ENCODE results near the gene BCL7C. TPM values are rescaled to one million over a fixed set of nuclear protein-coding genes. Genes with fewer than 3 reads are reported as not detected.
A peak's percentile ranks its signal among the peaks of the same experiment; 100 is the strongest.

The BCL7C gene
- total RNA-seq, 1 donor from 2014 or later, result 34.2 TPM

DNA sequence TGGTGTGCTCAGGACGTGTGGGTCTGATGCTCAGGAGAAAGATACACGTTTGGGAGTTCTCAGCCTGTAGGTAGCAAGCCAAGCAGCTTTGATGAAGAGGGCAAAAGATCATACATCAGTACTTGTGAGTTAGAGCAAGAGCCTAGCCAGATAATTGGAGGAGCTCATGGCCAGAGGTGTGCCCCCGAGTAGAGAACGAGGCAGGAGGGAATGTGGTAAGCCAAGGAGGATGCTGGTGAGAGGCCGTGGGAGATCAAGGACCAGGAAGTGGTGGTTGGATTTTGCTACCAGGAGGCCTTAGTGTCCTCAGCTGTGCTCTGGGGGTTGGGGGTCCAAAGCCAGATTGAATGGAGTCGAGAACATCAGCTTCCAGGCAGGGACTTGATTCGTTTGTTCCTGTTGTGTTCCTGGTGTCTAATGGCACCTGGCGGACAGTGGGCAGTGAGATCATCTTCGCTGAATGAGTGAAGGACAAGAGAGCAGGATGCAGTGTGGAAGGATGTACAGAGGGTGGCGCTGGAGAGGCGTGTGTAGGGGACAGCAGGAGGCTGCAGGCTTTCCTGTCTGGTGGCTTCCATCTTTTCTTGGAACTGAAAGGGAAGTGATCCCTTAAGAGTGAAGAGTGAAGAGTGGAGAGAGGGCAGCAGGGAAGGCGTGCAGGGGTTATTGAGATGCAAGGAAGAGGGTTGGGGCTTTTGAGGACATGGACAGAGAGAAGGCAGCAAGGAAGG, 41.1 kb upstream of the BCL7C start:
- Mint-ChIP-seq H3K9me3 (ENCODE audit: low read depth) (no peaks in the 10 kb centered on the region), H3K27me3 (no peaks in the 10 kb centered on the region), H3K36me3 (ENCODE audit: insufficient read depth) (peaks cover 16% of the 10 kb centered on the region), H3K4me3 (ENCODE audit: low read depth) (no peak overlapping the region), H3K4me1 (ENCODE audit: low read depth) (no peaks in the 10 kb centered on the region), H3K27ac (peak overlapping the region; percentile 46)
- TF ChIP-seq, protein P1, sequence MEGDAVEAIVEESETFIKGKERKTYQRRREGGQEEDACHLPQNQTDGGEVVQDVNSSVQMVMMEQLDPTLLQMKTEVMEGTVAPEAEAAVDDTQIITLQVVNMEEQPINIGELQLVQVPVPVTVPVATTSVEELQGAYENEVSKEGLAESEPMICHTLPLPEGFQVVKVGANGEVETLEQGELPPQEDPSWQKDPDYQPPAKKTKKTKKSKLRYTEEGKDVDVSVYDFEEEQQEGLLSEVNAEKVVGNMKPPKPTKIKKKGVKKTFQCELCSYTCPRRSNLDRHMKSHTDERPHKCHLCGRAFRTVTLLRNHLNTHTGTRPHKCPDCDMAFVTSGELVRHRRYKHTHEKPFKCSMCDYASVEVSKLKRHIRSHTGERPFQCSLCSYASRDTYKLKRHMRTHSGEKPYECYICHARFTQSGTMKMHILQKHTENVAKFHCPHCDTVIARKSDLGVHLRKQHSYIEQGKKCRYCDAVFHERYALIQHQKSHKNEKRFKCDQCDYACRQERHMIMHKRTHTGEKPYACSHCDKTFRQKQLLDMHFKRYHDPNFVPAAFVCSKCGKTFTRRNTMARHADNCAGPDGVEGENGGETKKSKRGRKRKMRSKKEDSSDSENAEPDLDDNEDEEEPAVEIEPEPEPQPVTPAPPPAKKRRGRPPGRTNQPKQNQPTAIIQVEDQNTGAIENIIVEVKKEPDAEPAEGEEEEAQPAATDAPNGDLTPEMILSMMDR (IDR thresholded peaks at IDR 0.05; ENCODE audit: unreplicated experiment), result peak; percentile 49
- no peak for DNase-seq (ENCODE audit: low spot score, unreplicated experiment)

DNA sequence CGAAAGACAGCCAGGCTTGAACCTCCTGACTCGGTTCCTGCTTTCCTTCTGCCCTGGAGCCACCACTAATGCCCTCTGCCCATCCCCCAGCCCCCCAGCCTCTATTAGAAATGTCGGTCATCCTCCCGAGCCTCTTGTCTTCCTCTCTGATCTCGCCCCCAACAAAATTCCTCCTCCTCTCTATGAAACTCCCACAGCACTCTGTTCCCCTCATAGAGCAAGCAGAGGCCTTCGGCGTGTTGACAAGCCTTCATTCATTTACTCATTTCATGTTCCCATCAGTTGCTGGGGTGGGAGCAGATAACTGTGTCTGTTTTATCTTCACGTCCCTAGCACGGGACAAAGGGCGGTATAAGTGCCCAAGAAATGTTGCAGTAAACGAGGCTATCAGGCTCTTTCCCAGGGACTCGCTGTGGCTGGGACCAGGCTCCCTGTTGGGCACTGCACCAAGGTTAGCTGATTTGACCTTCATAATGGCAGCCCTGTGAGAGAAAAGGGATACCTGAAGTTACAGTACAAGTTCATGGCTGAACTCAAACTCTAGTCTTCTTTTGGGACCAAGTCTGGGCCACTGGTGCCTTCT, 37.3 kb upstream of the BCL7C start:
- Mint-ChIP-seq H3K4me1 (ENCODE audit: low read depth) (peaks cover under 1% of the 10 kb centered on the region), H3K36me3 (ENCODE audit: insufficient read depth) (peaks cover 13% of the 10 kb centered on the region), H3K4me3 (ENCODE audit: low read depth) (no peak overlapping the region), H3K9me3 (ENCODE audit: low read depth) (no peaks in the 10 kb centered on the region), H3K27ac (no peak overlapping the region), H3K27me3 (no peaks in the 10 kb centered on the region)
- TF ChIP-seq, protein P1 (IDR thresholded peaks at IDR 0.05; ENCODE audit: unreplicated experiment), result no peak
- no peak for DNase-seq (ENCODE audit: low spot score, unreplicated experiment)

DNA sequence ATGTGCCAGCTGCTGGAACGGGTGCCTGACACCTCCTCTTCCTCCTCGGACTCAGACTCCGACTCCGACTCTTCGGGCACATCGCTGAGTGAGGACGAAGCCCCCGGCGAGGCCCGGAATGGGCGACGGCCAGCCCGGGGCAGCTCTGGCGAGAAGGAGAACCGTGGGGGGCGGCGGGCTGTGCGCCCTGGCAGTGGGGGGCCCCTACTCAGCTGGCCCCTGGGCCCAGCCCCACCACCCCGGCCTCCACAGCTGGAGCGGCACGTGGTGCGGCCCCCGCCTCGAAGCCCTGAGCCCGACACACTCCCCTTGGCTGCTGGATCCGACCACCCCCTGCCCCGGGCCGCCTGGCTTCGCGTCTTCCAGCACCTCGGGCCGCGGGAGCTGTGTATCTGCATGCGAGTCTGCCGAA, 36.3 kb upstream of the BCL7C start:
- no peaks in the 10 kb centered on the region for H3K9me3 Mint-ChIP-seq (ENCODE audit: low read depth)
- H3K27me3 Mint-ChIP-seq, result no peaks in the 10 kb centered on the region
- DNase-seq (ENCODE audit: low spot score, unreplicated experiment), result no peak
- TF ChIP-seq, protein P1 (IDR thresholded peaks at IDR 0.05; ENCODE audit: unreplicated experiment), result no peak
- peaks cover 11% of the 10 kb centered on the region for H3K36me3 Mint-ChIP-seq (ENCODE audit: insufficient read depth)
- peaks cover 2% of the 10 kb centered on the region for H3K4me1 Mint-ChIP-seq (ENCODE audit: low read depth)
- no peak overlapping the region for H3K27ac Mint-ChIP-seq
- no peak overlapping the region for H3K4me3 Mint-ChIP-seq (ENCODE audit: low read depth)

DNA sequence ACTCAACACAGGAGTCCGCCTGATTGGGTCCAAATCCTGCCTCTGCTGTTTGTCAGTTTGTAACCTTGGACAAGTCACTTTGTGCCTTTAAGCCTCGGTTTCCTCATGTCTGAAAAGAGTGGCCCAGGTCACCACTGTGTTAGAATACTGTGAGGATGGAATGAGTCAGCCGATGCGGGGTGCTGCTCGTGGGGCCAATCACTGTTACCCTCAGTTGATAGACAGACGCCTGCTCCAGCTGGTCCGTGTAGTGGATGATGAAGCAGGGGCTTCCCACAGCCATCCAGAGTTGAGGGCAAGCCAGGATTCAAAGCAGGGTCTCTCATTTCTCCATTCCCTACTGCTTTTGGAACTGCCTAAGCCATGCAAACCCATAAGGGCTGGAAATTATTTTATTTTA, 35.3 kb upstream of the BCL7C start:
- H3K27me3 Mint-ChIP-seq, result no peaks in the 10 kb centered on the region
- peaks cover 8% of the 10 kb centered on the region for H3K4me1 Mint-ChIP-seq (ENCODE audit: low read depth)
- no peaks in the 10 kb centered on the region for H3K9me3 Mint-ChIP-seq (ENCODE audit: low read depth)
- DNase-seq (ENCODE audit: low spot score, unreplicated experiment), result no peak
- TF ChIP-seq, protein P1 (IDR thresholded peaks at IDR 0.05; ENCODE audit: unreplicated experiment), result no peak
- no peak overlapping the region for H3K27ac Mint-ChIP-seq
- peaks cover 5% of the 10 kb centered on the region for H3K36me3 Mint-ChIP-seq (ENCODE audit: insufficient read depth)
- no peak overlapping the region for H3K4me3 Mint-ChIP-seq (ENCODE audit: low read depth)

DNA sequence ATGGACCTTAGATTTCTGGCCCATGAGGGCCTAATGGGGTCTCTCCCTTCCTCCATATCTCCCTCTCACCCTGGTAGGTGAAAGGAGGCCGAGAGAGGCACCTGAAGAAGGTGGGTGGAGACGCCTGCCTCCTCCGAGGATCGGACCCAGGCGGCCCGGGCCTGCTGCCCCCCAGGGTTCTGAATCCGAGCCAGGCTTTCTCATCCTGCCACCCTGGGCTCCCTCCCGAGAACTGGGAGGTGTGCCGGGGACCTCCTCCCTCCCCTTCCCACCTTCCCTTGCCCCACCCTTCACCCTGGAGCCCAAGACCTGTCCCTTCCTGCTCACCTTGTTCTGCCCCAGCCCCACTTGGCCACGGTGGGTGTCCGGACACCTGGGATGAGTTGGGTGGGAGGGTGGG, 34.5 kb upstream of the BCL7C start:
- Mint-ChIP-seq H3K9me3 (ENCODE audit: low read depth) (no peaks in the 10 kb centered on the region), H3K4me3 (ENCODE audit: low read depth) (no peak overlapping the region), H3K4me1 (ENCODE audit: low read depth) (peaks cover 8% of the 10 kb centered on the region), H3K27me3 (no peaks in the 10 kb centered on the region), H3K36me3 (ENCODE audit: insufficient read depth) (peaks cover 5% of the 10 kb centered on the region), H3K27ac (no peak overlapping the region)
- TF ChIP-seq, protein P1 (IDR thresholded peaks at IDR 0.05; ENCODE audit: unreplicated experiment), result no peak
- no peak for DNase-seq (ENCODE audit: low spot score, unreplicated experiment)
